H9 (cell line): ENCODE results near the gene GRIA4. TPM values are rescaled to one million over a fixed set of nuclear protein-coding genes. Genes with fewer than 3 reads are reported as not detected.

Source experiments
- DNase-seq: peaks from one replicate; pipeline ENCODE4 v3.0.0-alpha.2; 2017
- H2AFZ ChIP-seq: one replicate; pipeline ENCODE4 v1.6.1; 2013; ENCODE audit warnings: mild to moderate bottlenecking, low read length, control low read depth, moderate library complexity
- H2AK5ac ChIP-seq: 2 replicates; pipeline ENCODE4 v1.6.1; 2013; ENCODE audit warnings: low read length, control low read depth, mixed read lengths; ENCODE audit not compliant: insufficient read length
- H2BK120ac ChIP-seq: one replicate; pipeline ENCODE4 v1.6.1; 2013; ENCODE audit warnings: low read depth, mild to moderate bottlenecking, low read length, control low read depth, inconsistent platforms; ENCODE audit not compliant: poor library complexity, severe bottlenecking
- H2BK12ac ChIP-seq: 2 replicates; pipeline ENCODE4 v1.6.1; 2013; ENCODE audit warnings: low read length, control low read depth, mixed read lengths, low read depth; ENCODE audit not compliant: insufficient read length
- H2BK15ac ChIP-seq: 2 replicates; pipeline ENCODE4 v1.6.1; 2013; ENCODE audit warnings: low read depth, low read length, control low read depth
- H2BK20ac ChIP-seq: one replicate; pipeline ENCODE4 v1.6.1; 2013; ENCODE audit warnings: low read depth, mild to moderate bottlenecking, low read length, control low read depth, inconsistent platforms; ENCODE audit not compliant: poor library complexity, severe bottlenecking
- H2BK5ac ChIP-seq: 2 replicates; pipeline ENCODE4 v1.6.1; 2013; ENCODE audit warnings: low read length, control low read depth, mixed read lengths; ENCODE audit not compliant: insufficient read length
- H3K14ac ChIP-seq: 2 replicates; pipeline ENCODE4 v1.6.1; 2013; ENCODE audit warnings: low read length, control low read depth; ENCODE audit not compliant: insufficient read depth
- H3K18ac ChIP-seq: 2 replicates; pipeline ENCODE4 v1.6.1; 2013; ENCODE audit warnings: low read depth, mild to moderate bottlenecking, mixed read lengths, low read length, control low read depth; ENCODE audit not compliant: insufficient read length
- H3K23ac ChIP-seq: 2 replicates; pipeline ENCODE4 v1.6.1; 2013; ENCODE audit warnings: low read length, control low read depth, mixed read lengths, low read depth; ENCODE audit not compliant: insufficient read length
- H3K23me2 ChIP-seq: 2 replicates; pipeline ENCODE4 v1.6.1; 2013; ENCODE audit warnings: low read depth, mild to moderate bottlenecking, mixed read lengths, low read length, control low read depth; ENCODE audit not compliant: insufficient read length, poor library complexity, severe bottlenecking
- H3K27ac ChIP-seq: 2 replicates; pipeline ENCODE4 v1.5.1; 2013; ENCODE audit warnings: low read length, control low read depth, mixed read lengths, low read depth; ENCODE audit not compliant: insufficient read length
- H3K27me3 ChIP-seq: 2 replicates; pipeline ENCODE4 v1.6.1; 2013; ENCODE audit warnings: low read length, control low read depth, inconsistent platforms; ENCODE audit not compliant: insufficient read depth
- H3K4ac ChIP-seq: 2 replicates; pipeline ENCODE4 v1.6.1; 2013; ENCODE audit warnings: low read depth, mild to moderate bottlenecking, control low read depth, inconsistent platforms, low read length, moderate library complexity
- H3K4me1 ChIP-seq: 2 replicates; pipeline ENCODE4 v1.6.1; 2013; ENCODE audit warnings: low read length, control low read depth, inconsistent platforms; ENCODE audit not compliant: insufficient read depth
- H3K4me2 ChIP-seq: 2 replicates; pipeline ENCODE4 v1.6.1; 2013; ENCODE audit warnings: low read length, control low read depth, mixed read lengths; ENCODE audit not compliant: insufficient read length, insufficient read depth
- H3K56ac ChIP-seq: 2 replicates; pipeline ENCODE4 v1.6.1; 2013; ENCODE audit warnings: low read depth, mild to moderate bottlenecking, mixed read lengths, low read length, control low read depth; ENCODE audit not compliant: insufficient read length
- H3K79me1 ChIP-seq: 2 replicates; pipeline ENCODE4 v1.6.1; 2013; ENCODE audit warnings: low read depth, mild to moderate bottlenecking, moderate library complexity, low read length, control low read depth, inconsistent platforms; ENCODE audit not compliant: insufficient read depth, poor library complexity, severe bottlenecking
- H3K79me2 ChIP-seq: 2 replicates; pipeline ENCODE4 v1.6.1; 2013; ENCODE audit warnings: low read length, control low read depth, inconsistent platforms; ENCODE audit not compliant: insufficient read depth
- H3K9ac ChIP-seq: 2 replicates; pipeline ENCODE4 v1.6.1; 2013; ENCODE audit warnings: low read length, control low read depth, mixed read lengths; ENCODE audit not compliant: insufficient read length; ENCODE audit errors: extremely low read depth
- H3K9me3 ChIP-seq: one replicate; pipeline ENCODE4 v1.6.1; 2013; ENCODE audit warnings: low read depth, low read length, inconsistent platforms; ENCODE audit not compliant: control insufficient read depth
- H3T11ph ChIP-seq: one replicate; pipeline ENCODE4 v1.6.1; 2013; ENCODE audit warnings: mild to moderate bottlenecking, low read length, control low read depth, inconsistent platforms
- H4K20me1 ChIP-seq: one replicate; pipeline ENCODE4 v1.6.1; 2013; ENCODE audit not compliant: control insufficient read depth, insufficient read length, insufficient read depth
- H4K5ac ChIP-seq: 2 replicates; pipeline ENCODE4 v1.6.1; 2013; ENCODE audit warnings: low read depth, mild to moderate bottlenecking, mixed read lengths, low read length, control low read depth; ENCODE audit not compliant: insufficient read length
- H4K8ac ChIP-seq: replicated peaks from 2 replicates; pipeline ENCODE4 v1.6.1; 2013; ENCODE audit warnings: low read length, control low read depth, mixed read lengths, low read depth; ENCODE audit not compliant: insufficient read length
- H4K91ac ChIP-seq: 2 replicates; pipeline ENCODE4 v1.6.1; 2013; ENCODE audit warnings: low read depth, mild to moderate bottlenecking, moderate library complexity, mixed read lengths, low read length, control low read depth; ENCODE audit not compliant: insufficient read length
- H3K27ac Mint-ChIP-seq, 3 experiments: 2 replicates in 2 of 3; 3 replicates in 1 of 3; pipeline ENCODE4 v1.8.0; 2020 to 2021; ENCODE audit warnings: mixed read lengths in 3 of 3, mild to moderate bottlenecking in 1 of 3, moderate library complexity in 1 of 3
- H3K27me3 Mint-ChIP-seq: 2 replicates; pipeline ENCODE4 v1.8.0; 2021; ENCODE audit warnings: low read depth, mild to moderate bottlenecking, moderate library complexity, mixed read lengths
- H3K36me3 Mint-ChIP-seq, 3 experiments: 2 replicates in 2 of 3; 3 replicates in 1 of 3; pipeline ENCODE4 v1.8.0; 2020 to 2021; ENCODE audit warnings: low read depth in 3 of 3, mixed read lengths in 3 of 3; ENCODE audit not compliant: insufficient read depth in 1 of 3
- H3K4me1 Mint-ChIP-seq, 2 experiments: 2 replicates each; pipeline ENCODE4 v1.8.0; 2020; ENCODE audit warnings: mixed read lengths in 2 of 2
- H3K4me3 Mint-ChIP-seq, 2 experiments: 2 replicates in 1 of 2; 3 replicates in 1 of 2; pipeline ENCODE4 v1.8.0; 2020 to 2021; ENCODE audit warnings: mild to moderate bottlenecking in 2 of 2, mixed read lengths in 2 of 2, moderate library complexity in 1 of 2
- H3K9me3 Mint-ChIP-seq, 2 experiments: 2 replicates in 1 of 2; 3 replicates in 1 of 2; pipeline ENCODE4 v1.8.0; 2020; ENCODE audit warnings: mild to moderate bottlenecking in 2 of 2, mixed read lengths in 2 of 2, moderate library complexity in 1 of 2
- CTCF ChIP-seq: fragments of 200-600 bp; sonication (generic); conservative IDR thresholded peaks from 3 replicates; pipeline ENCODE4 v1.8.0; 2021; ENCODE audit warnings: antibody characterized with exemption, mild to moderate bottlenecking
- WGBS: extraction: QIAGEN DNeasy Blood & Tissue Kit; methylation state at CpG from one replicate; pipeline ENCODE4 v1.1.7; 2013; ENCODE audit warnings: missing lambda C conversion rate, low lambda C conversion rate, mixed read lengths; ENCODE audit not compliant: insufficient read length; ENCODE audit errors: extremely low coverage; 5-methylcytosine and 5-hydroxymethylcytosine counted together
- total RNA-seq: library from RNA; stranded (reverse); gene quantifications from 2 replicates; pipeline ENCODE4 v1.2.1, GENCODE V29; 2021

Gene GRIA4
- total RNA-seq, 1 experiment from 2014 or later: 0.83 TPM

DNA sequence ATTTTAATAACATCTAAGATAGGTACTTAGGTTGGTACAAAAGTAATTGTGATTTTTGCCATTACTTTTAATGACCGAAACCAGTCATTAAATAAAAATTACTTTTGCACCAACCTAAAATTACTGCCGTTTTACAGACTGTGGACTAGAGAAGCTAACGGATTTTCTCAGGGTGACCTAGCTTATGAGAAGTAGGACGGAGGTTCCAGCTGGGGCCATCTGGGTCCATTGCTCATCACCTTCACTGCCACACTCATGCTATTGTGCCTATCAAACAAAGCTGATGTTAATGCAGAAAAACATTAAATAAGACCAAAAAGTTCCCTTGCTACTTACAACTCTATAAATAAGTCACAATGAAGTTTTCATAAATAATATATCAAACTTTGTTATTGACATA lies 38.9 kb downstream of the GRIA4 start:
- Histone ChIP-seq H2BK15ac (no peak overlapping the region), H2BK5ac (no peak overlapping the region), H3K9ac (no peak overlapping the region), H2BK12ac (no peak overlapping the region), H2BK20ac (no peak overlapping the region), H3K79me1 (no peaks in the 10 kb centered on the region), H3K27ac (no peak overlapping the region), H2AK5ac (no peak overlapping the region), H3K79me2 (no peaks in the 10 kb centered on the region), H2AFZ (no peak overlapping the region), H3K14ac (no peak overlapping the region), H4K8ac (no peak overlapping the region), H3K4me1 (no peaks in the 10 kb centered on the region), H3K4me2 (no peak overlapping the region), H4K5ac (no peak overlapping the region), H3K23me2 (no peaks in the 10 kb centered on the region), H3K4ac (no peak overlapping the region), H3K9me3 (no peaks in the 10 kb centered on the region), H3K23ac (no peak overlapping the region), H3T11ph (no peak overlapping the region), H4K20me1 (no peaks in the 10 kb centered on the region), H3K27me3 (no peaks in the 10 kb centered on the region), H3K18ac (no peak overlapping the region), H3K56ac (no peak overlapping the region), H2BK120ac (no peak overlapping the region), H4K91ac (no peak overlapping the region)
- no peak for DNase-seq
- H3K9me3 Mint-ChIP-seq: peaks cover 0 to 11% of the 10 kb centered on the region in 2 experiments; a peak in 4 of 5 replicates
- no peak overlapping the region for H3K27ac Mint-ChIP-seq
- peaks cover 0 to 6% of the 10 kb centered on the region in 2 experiments; a peak in 2 of 4 replicates for H3K4me1 Mint-ChIP-seq
- no peak for TF ChIP-seq CTCF
- WGBS: no CpG with 5 or more reads among the region's 4 CpGs
- no peaks in the 10 kb centered on the region for H3K27me3 Mint-ChIP-seq
- H3K36me3 Mint-ChIP-seq: peaks cover 0 to 9% (median 9%) of the 10 kb centered on the region in 3 experiments; a peak in 3 of 7 replicates
- no peak overlapping the region for H3K4me3 Mint-ChIP-seq
